M059J (cell line): ENCODE measurements around the gene DAB1. TPM values are rescaled to one million over a fixed set of nuclear protein-coding genes. Genes with fewer than 3 reads are reported as not detected.
A peak's percentile ranks its signal among the peaks of the same experiment; 100 is the strongest.

Experiments
- DNase-seq: peaks from one replicate; pipeline ENCODE4 v3.0.0-alpha.2; 2012; ENCODE audit warnings: low read depth
- total RNA-seq: library from RNA; depleted of rRNA; stranded (reverse); fragments of >200 nt; shearing (Covaris generic); gene quantifications from 2 replicates; pipeline ENCODE4 v1.2.3, GENCODE V29; 2014

Gene DAB1
- total RNA-seq, 1 experiment from 2014 or later, result 0.47 TPM

DNA sequence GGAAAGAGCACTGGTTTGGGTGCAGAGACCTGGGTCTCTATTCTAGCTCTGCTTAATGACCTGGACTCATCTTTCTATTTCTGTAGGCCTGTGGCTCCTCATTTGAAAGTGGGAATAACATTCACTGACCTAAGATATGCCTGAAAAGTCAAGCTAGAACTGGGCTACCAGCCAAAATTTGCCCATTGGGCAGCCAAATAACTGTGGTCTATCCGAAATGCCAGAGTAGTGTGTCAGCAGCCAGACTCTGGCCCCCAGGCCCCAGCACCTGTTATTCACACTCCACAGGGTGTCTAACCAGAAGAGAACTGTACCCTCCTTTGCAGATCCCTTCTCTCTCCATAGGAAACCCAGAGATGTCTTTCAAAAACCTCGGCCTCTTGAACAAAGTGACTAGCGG, 12.6 kb downstream of the DAB1 start:
- peak; percentile 93 for DNase-seq

DNA sequence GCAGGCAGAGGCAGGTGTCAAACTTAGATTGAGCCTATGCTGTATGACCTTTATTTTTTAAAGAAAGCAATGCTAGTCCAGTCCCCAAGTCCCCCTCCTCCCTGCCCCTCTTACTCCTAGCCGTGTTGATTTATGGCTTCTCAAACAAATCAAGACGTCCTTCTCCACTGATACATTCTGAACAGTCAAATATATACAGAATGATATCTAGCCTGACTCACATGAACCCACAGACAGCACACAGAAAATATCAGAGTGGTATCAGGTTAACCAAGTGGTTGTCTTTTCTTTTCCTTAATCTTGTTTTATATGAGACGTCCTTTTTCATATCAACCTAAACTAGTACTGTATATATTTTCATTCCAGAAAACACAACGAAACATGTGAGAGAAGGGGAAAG, 13.4 kb downstream of the DAB1 start:
- DNase-seq, result no peak

DNA sequence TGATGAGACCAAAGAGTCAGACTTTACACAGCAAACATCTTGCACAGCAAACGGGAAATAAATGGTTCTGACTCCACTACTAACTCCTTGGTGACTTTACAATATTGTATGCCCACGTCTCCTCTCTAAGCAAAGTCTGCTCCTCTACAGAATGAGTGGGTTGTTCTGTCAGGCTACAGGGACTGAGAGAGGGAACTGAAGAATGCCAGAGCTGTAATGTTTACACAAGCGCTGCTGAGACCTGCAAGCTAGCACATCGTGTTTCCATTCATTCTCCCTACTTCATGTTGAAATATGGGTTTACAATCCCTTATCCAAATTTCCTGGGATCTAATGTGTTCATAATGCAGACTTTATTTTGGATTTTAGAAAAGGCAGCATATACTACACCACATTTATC, 15.9 kb downstream of the DAB1 start:
- DNase-seq, result no peak

DNA sequence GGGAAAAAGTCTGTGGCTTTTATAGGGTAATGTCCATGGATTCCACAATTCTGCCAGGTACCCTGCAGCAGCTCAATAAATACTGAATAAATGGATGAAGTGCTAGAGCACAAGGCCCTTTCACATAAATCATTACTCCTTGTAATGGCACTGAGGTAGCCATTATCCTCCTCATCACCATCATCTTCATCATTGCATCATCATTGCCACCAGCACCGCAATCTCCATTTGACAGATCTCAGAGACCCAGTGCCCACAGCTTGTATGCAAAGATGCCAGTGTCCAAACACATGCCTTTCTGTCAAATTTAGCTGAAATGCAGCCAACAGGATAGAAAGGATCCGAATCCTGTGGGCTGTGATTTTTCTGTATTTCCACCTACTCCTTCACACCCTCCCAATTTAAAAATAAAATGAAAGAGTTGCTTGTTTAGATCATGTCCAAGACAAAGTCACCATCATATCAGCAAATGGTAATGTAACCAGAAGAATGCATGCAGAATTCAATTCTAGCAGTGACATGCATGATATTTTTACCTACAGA, 17.4 kb downstream of the DAB1 start:
- no peak for DNase-seq

DNA sequence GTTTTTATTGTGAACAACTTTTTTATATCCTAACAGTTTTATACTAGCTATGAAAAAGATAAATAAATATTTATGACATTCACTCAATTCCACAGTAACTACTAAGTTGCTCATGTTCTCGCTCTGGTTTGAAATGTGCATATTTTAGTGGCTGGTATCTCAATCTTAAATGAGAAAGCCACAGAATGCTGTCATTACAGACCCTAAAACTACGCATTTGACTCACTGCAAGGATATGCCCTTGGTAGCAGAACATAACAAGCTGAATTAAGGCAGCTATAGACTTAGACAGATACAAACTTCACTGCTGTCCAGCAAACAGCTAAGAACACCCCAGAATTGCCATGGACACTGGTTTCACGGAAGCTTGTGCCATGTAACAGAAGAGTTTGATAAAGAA, 19.0 kb downstream of the DAB1 start:
- DNase-seq, result no peak

DNA sequence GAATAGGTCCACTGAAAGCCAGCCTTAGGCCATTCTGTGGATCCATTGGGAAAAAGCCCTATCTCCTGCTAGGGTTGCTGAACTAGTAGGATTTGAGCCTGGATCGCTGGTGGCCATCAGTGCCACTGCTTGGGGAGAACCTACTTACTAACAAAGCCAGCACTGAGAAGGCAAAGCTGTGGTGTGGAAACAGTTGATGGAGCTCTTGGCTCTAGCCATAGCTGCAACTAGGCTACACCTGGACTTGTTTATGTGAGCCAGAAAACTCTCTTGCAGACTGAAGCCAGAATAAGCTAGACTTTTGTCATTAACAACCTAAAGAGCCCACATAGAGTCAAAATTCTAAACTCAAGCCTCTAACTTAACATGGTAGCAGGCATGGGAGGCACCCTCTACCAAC, 20.7 kb downstream of the DAB1 start:
- DNase-seq, result no peak

DNA sequence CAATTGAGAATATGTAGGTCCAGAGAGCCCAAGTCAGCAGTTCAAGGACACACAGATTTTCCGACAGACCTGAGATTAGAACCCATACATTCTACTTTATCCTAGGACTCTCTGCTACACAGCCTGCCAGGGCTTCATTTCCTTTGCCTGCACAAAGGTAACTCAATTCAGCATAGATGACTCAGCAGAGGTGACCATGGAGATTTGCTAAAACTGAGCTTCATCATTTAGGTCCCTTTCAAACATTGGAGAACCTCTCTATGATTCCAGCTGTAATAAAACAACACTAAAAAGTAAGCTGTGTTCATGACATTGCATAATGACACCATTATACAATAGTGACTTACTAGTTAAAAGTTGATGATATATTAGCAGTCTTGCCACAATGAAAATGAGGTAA, 22.2 kb downstream of the DAB1 start:
- no peak for DNase-seq

DNA sequence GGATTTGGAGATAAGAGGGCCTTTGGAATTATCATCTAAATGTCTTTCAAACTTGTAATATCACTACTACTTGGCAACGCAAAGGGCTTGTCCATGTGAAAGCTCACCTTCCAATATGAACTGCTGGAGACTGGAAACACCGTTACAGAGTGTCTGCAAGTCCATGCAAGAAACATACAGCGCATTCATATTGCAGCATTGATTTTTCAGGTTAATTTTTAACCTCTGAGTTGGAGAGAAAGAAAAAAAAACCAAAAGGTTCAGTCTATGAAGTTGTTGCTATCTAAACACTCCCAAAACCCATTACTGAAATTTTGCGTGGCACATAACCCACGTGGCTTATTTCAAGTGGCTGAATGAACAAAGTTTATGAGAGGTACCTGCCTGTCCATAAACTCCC, 23.8 kb downstream of the DAB1 start:
- DNase-seq, result no peak

DNA sequence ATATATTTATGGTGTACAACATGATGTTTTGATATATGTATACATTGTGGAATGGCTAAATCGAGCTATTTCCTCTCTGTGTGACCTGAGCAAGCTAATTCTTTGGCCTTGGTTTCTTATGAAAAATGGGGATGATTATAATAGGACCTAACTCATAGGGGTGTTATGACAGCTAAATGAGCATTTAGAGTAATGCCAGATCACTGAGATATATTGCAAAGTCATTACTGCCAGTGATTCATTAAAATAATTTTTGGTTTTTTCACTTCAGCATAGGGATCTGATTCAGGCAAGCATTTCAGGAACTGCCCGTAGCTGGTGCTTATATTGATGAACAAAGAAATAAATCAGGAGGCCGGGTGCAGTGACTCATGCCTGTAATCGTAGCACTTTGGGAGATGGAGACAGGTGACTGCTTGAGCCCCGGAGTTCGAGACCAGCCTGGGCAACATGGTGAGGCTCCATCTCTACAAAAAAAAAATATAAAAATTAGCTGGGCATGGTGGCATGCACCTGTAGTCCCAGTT, 30.7 kb downstream of the DAB1 start:
- no peak for DNase-seq

DNA sequence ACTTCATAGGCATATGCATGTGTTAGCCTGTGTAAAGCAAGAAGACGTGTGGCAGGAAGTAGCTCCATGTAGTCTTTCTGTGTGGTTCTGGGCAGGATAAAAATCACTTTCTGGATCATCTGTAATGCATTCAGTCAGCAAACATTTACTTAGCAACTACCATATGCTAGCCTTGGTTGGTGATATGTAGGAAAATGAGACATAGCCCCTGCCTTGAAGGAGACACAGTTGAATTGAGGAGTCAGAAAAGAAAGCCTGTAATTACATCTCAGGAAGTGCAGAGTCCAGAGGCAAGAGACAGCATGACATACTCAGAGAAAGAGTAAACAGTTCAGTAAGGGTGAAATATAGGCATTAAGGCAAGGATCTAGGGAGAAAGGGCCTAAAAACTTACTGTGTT, 38.5 kb downstream of the DAB1 start:
- DNase-seq, result no peak

DNA sequence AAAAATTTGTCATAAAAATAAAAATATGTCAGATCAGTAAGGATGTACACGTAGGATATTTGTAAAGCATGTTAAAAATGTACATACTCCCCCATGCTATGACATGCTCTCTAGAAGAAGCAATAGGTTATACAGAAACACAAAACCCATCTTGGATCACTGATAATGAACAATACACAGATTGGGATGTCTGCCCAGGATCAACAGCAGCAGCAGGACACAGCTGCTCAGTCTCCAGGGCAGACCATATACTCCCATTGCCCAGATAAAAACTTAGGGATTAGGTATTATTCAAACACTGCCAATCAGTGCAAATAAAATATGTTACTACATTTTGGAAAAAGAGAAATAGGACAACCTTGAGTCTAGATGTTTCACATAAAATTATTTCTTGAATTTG, 39.0 kb downstream of the DAB1 start:
- no peak for DNase-seq

DNA sequence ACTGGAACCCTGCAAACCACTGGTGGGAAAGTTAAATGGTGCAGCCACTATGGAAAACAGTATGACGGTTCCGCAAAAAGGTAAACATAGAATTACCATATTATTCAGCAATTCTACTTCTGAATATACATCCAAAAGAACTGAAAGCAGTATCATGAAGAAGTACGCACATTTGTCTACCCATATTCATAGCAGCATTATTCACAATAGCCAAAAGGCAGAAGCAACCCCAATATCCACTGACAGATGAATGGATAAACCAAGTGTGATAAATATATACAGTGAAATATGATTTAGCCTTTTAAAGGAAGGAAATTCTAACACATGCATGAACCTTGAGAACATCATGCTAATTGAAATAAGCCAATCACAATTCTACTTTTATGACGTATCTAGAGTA, 39.6 kb downstream of the DAB1 start:
- DNase-seq, result no peak

DNA sequence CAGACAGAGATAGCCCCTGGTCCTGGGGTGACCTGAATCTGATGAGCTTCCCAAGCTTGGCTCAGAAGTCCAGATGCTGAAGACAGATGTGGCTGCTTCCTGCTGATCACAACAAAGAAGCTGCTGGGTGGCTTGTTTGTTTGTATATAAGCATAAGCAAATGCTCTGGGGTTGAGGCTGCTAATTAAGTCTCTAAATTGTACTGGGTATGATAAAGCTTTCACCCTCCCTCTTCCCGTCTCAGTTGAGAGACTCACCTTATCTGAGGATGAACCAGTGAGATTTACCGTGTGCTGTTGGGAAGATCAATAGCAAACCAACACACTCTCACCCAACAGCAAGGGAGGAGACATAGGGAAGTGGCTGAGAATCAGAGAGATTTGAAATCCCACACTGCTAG, 42.0 kb downstream of the DAB1 start:
- no peak for DNase-seq

DNA sequence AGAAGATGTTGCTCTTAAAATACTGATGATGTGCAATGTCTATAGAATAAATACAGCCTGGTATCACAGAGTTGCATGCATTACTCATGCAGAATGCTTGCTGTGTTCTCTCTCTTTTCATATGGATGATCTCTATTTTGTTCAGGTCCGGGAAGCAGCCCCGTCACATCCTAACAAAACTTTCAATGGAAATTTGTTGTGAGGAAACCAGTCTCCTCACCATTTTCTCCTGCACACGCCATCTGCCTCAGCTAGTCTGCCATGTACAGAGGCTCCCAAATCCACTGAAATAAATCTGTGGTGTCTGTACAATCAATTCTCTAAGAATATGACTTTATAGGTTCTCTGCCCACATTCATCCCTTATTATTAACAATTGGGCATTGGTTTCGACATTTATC, 42.4 kb downstream of the DAB1 start:
- DNase-seq, result no peak

DNA sequence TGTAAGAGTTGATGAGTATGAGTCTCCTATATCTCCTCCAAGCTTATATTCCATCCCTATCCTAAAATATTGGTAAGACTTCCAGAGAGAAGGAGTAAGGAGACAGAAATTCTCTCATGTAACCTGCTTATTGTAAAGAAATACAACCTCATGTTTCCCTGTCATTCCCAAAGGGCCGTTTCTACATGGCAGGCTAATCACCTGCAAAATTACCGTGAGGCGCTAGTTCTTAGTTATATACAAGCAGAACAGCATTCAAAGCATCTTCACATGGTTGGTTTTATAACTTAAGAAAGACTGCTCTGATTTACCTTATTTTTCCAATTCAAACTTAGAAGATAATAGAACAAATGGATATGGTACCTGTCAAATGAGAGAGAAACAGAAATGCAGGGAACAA, 42.9 kb downstream of the DAB1 start:
- no peak for DNase-seq

DNA sequence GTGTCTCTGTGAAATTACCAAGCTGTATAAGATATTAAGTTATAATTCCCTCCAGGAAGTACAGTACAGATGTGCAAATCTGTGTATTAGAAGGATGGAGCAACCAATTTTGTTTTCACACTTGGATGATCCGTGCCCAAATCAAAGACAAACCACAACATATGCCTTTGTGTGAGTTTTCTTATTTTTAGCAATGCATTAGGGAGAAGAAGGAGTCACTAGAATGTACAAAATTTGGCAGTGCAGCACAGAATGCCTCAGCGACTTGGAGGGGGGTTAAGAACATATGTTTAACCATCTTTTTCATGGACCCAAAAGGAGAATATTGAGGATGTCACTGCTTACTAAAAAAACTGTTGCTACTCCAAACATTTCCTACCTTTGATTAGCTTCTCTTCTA, 45.3 kb downstream of the DAB1 start:
- DNase-seq, result no peak

DNA sequence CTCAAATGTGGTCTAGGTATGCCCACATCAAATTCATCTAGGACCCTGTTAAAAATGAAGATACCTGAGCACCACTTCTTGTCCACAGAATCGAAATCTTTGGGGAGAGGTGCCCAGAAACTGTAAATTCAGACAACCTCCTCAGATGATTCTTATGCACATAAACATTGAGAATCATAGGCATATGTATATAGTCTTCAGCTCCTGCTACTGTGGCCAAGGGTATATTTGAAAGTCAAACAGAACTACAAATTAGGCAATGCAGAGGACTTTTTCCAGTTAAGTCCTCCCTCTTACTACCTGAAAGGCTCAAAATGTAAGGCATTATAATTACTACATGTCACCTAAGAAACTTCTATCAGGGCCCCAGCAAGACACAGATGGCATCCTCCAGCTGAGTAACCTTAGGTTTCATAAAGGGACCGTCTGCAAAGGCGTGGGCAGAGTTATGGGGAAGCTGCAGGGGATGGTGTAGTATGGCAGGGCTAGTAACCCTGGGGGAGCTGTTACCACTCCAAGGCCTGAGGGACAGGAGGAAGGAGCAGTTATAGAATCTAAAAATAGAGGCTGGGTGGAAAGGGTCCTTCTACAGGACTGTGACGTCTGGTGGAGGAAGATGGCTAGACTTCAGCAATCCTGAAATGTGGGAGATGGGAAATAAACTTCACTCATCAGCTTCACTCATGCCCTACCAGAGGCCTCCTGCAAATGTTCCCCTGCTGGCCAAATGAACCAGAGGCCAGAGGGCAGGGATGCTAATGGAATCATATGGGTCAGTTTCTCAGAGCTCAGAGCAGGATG, 46.3 kb downstream of the DAB1 start:
- no peak for DNase-seq

DNA sequence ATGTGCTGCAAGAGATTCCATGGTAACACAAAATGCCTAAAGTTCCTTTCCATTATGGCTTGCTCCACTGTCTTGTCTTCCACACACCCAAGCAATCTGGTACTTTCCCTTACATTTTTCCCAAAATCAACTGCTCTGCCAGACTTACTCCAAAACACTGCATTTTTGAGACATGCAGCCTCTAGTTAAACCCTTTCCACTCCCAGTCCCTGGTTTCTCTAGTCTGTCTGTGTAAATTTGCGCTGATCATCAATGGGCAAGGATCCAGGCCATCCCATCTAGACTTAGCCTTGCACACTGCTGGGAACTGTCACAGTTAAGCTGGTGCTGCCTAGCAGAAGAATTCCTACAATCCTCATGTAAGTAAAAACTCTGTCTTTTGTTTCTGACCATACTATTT, 47.8 kb downstream of the DAB1 start:
- DNase-seq, result no peak

DNA sequence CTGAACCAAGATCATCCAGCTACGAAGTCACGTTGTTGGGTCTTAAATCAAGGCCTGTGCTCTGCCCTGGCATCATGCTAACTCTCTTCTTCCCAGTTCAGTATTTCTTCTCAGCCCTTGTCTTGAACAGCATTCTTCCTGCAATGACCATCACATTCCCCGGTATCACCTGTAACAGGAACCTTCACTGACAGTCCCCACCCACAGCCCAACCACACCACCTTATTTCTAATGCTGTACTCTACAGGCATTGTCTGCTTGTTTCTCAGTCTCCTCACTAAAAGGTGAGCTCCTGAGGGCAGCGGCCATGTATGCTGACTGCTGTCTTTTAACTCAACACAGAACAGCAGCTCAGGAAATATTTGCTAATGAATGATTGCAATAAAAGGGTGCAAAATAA, 54.0 kb downstream of the DAB1 start:
- DNase-seq, result no peak

DNA sequence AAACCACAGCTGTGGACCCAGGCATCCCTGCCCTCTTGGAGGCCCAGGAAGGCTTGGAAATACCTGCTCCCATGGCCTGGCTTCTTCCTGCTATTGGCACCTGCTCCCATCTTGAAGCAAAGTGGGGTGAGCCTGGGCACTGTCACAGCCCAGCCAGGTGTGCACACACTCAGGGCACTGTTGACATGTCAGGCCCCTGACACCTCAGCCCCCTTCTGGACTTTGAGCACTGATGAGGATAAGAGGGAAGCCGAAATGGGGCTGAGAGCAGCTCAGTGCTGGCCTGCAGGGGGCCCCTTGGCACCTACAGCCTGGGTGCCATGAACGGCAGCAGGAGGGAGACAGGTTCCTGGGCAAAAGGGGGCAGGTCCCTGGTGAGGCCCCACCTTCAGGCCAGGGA, 55.9 kb downstream of the DAB1 start:
- no peak for DNase-seq

DNA sequence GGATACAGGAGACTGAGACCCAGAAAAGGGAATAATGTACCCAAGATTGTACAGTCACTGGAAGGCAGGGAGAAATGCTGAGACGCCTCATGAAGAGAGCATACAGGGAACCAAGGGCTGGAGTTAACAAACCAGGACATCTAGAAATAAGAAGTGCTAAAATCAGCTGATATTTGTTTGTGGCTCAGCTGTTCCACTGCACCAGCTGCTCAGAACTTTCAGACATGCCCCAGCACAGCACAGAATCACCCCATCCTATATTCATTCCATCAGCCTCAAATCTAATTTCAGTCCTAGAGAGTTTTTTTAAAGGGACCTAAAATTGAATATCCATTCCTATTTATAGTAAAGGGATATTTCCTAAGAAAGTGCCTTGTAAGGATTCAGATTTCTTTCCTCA, 60.2 kb downstream of the DAB1 start:
- DNase-seq, result no peak

DNA sequence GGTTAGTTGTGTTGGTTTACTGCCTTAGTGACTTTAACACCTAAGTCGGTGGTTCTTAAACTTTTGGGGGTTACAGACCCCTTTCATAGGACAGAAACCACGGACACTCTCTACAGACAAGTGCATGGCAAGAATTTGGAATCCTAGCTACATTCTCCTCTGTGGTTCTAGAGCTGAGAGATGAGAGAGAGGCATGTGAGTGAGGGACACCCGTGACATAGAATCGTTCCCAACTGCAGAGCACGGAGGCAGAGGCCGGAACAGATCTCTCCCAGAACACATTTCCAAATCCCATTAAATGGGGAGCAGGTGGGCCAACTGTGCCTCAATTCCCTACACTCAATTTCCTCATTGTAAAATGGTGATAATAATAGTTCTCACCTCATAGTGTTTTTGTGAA, 60.7 kb downstream of the DAB1 start:
- no peak for DNase-seq

DNA sequence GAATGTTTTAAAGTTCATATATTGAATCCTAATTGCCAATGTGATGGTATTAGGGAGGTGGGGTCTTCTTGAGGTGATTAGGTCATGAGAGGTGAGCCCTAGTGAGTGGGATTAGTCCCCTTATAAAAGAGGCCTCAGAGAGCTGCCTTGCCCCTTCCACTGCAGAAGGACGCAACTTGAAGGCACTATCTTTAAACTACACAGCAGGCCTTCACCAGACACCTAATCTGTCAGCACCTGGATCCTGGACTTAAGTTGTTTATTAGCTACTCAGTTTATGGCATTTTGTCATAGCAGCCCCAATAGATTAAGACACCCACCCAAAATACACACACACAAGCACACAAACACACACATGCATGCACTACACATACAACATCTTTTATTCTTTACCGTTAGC, 61.4 kb downstream of the DAB1 start:
- DNase-seq, result no peak

DNA sequence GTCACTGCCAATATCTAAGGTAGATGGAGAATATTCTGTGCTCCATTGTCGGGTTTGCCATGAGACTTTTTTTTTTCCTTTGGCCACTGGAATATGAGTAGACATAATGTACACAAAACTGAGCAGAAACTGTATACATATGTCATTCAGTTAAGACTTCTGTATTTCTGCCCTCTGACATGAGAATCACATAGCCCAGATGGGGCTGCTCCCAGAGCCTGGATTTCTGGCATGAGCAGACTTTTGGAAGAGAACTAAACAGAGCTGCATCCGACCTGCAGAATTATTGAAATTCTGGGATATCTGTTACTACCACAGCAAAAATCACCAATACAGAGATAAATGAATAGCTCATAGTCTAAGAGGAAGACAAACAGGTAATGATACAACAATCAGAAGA, 62.3 kb downstream of the DAB1 start:
- DNase-seq, result no peak
